ENCODE measurements around the gene JAML. TPM values are rescaled to one million over a fixed set of nuclear protein-coding genes. Genes with fewer than 3 reads are reported as not detected.

JAML gene
- total and polyA plus RNA-seq, 2 of the 8 experiments (the other 6 are each of a cell fraction or from before 2014, with no cell fraction given), result 0.12 to 0.58 TPM

DNA sequence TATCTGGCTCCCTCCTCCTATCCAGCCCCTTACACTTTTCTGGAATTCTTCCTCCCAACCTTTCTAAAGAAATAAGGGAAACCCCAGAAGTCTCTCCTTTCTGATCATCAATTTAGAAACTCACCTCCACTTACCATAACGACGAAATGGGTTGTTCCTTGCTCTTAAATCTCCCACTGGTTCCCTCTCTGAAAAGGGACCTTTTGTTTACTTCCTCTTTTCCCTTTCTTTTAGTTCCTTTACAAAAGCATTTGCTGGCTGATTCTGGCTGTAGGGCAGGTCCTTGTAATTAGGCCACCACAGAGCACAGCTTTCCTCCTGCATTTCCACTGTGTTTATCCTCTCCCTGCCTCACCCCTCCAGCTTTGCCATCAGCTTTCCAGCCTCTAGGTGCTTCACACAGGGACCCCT is 12.0 kb downstream of the JAML start:
- H3K36me3 ChIP-seq (ENCODE audit: control insufficient read depth in 2 of 4, insufficient read depth in 4 of 4, low read length in 3 of 4), result no peaks in the 10 kb centered on the region
- no peak overlapping the region for H3K23ac ChIP-seq (ENCODE audit: insufficient read length)
- TF ChIP-seq RXRA (IDR thresholded peaks at IDR 0.05; ENCODE audit: insufficient read depth, low read depth, low read length), result no peak
- no peak for TF ChIP-seq JUN (IDR thresholded peaks at IDR 0.05; ENCODE audit: low read depth, low read length)
- TF ChIP-seq PHF8 (conservative IDR thresholded peaks at IDR 0.05; ENCODE audit: low read depth, low read length), result no peak
- peak in 1 of 2 experiments; percentile 57; a peak in 1 of 4 replicates for TF ChIP-seq HDAC2 (IDR thresholded peaks at IDR 0.05; ENCODE audit: borderline replicate concordance in 1 of 2, low read depth in 2 of 2, low read length in 2 of 2)
- TF ChIP-seq KDM1A (IDR thresholded peaks at IDR 0.05; ENCODE audit: borderline replicate concordance, low read length), result peak; percentile 97
- DNase-seq (ENCODE audit: low read depth in 1 of 2, low spot score in 2 of 2) (no peak), FAIRE-seq (no peak)
- 0 out of 2 replicates have a peak overlapping the region, but pooled peaks have one; percentile 21 for H2BK12ac ChIP-seq (ENCODE audit: low read depth, low read length)
- no peak overlapping the region for H3K27ac ChIP-seq (ENCODE audit: low read depth, low read length)
- no peaks in the 10 kb centered on the region for H3K9me3 ChIP-seq (ENCODE audit: insufficient read depth in 2 of 2, low read depth in 1 of 2, low read length in 1 of 2)
- ChIA-PET POLR2A (ENCODE audit: partially characterized antibody) (interaction anchor here (1.5 kb wide), 1 partner anchor 26 kb away, joined by 3 read pairs; no protein-coding TSS in a partner anchor), CTCF (ENCODE audit: partially characterized antibody) (interaction anchor here (1.0 to 5.9 kb wide), 5 partner anchors 9 to 42 kb away, joined by 3 to 38 read pairs (median 8); partner anchors contain the start of gene JAML)
- H2BK120ac ChIP-seq (replicated peaks; ENCODE audit: low read depth, low read length), result no peak overlapping the region
- no peaks in the 10 kb centered on the region for H3K23me2 ChIP-seq (ENCODE audit: low read depth, low read length)
- H3K56ac ChIP-seq (replicated peaks; ENCODE audit: insufficient read length, low read depth, low read length), result no peak overlapping the region
- no peak overlapping the region for H2BK15ac ChIP-seq (ENCODE audit: low read length)
- no peaks in the 10 kb centered on the region for H4K20me1 ChIP-seq (replicated peaks in 1 of 2; ENCODE audit: control insufficient read depth in 1 of 2, insufficient read depth in 2 of 2, low read length in 2 of 2)
- H3K14ac ChIP-seq (ENCODE audit: insufficient read length), result no peak overlapping the region
- H3K4me2 ChIP-seq (ENCODE audit: insufficient read depth in 1 of 2, low read depth in 2 of 2, low read length in 2 of 2), result no peak overlapping the region; a peak in 1 of 4 replicates
- no peaks in the 10 kb centered on the region for H3K79me2 ChIP-seq (ENCODE audit: control insufficient read depth in 1 of 2, insufficient read depth in 2 of 2, low read length in 2 of 2)
- no peak overlapping the region for H2AFZ ChIP-seq (ENCODE audit: low read length)
- H4K5ac ChIP-seq (ENCODE audit: insufficient read length, low read depth, low read length), result no peak overlapping the region
- H2AK5ac ChIP-seq (ENCODE audit: low read depth, low read length), result no peak overlapping the region
- H3K79me1 ChIP-seq (ENCODE audit: low read depth, low read length), result no peaks in the 10 kb centered on the region
- H3K4me1 ChIP-seq (replicated peaks in 1 of 4; ENCODE audit: control insufficient read depth in 3 of 4, insufficient read depth in 4 of 4, low read length in 3 of 4), result peaks cover 6 to 21% (median 20%) of the 10 kb centered on the region in 4 experiments; a peak in 6 of 7 replicates
- H3K9ac ChIP-seq (replicated peaks in 1 of 4; ENCODE audit: extremely low read depth in 1 of 4, low read depth in 3 of 4, low read length in 3 of 4), result no peak overlapping the region
- no peak overlapping the region for H2BK5ac ChIP-seq (ENCODE audit: low read depth, low read length)
- H3K27me3 ChIP-seq (replicated peaks in 1 of 4; ENCODE audit: control insufficient read depth in 3 of 4, extremely low read depth in 1 of 4, insufficient read depth in 3 of 4, low read length in 3 of 4), result no peaks in the 10 kb centered on the region
- 60% methylated on average over 2 of the region's 2 CpGs; no CpG with 5 or more reads in 1 of the 2 experiments for WGBS, 2 experiments (ENCODE audit: extremely low coverage in 1 of 2, insufficient coverage in 1 of 2, insufficient read length in 1 of 2, insufficient replicate concordance in 2 of 2, low coverage in 1 of 2, low lambda C conversion rate in 2 of 2, missing lambda C conversion rate in 1 of 2)
- no peak overlapping the region for H4K8ac ChIP-seq (ENCODE audit: extremely low read depth, insufficient read depth, low read length)
- no peak overlapping the region; the same call in 1 of the 2 replicates for H3K18ac ChIP-seq (ENCODE audit: extremely low read depth, low read length)
- no peak overlapping the region for H3K4me3 ChIP-seq (ENCODE audit: extremely low read depth in 1 of 4, insufficient read depth in 2 of 4, low read depth in 3 of 4, low read length in 4 of 4)
- H2BK20ac ChIP-seq (ENCODE audit: low read length), result no peak overlapping the region
- no peak overlapping the region for H3K4ac ChIP-seq (replicated peaks; ENCODE audit: insufficient read length, low read depth, low read length)
- H4K91ac ChIP-seq (replicated peaks; ENCODE audit: insufficient read length, low read length), result peak overlapping the region; percentile 22

Measured in H1 (cell line).